Measurements from ENCODE around the gene ADAM29.
"Not testable (repeated sequence)": the region's sequence is repeated elsewhere in the genome, so short reads cannot be mapped to it uniquely, and the experiment has no call there.

Gene ADAM29

DNA sequence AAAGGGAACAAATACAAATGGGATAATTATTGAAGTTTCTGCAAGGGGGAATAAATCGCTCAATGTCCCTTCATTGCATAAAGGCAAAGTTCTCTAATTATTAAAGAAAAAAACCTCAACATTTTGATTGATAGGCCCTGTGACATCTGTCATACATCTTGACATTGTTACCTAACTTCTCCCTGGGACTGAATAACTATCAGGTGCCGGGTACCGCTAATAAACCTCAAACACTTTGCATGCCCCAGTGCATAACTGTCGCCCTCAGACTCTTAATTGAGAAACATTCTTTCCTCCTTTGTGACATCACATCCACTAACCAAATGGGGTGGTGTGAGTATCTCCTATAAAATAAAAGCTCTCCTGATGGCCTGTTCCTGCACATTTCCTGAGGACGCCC lies at the start of gene ADAM29:
Gene ADAM29 (plus strand): TSS at position 301 of the 400 bp plus-strand sequence. CDS start 57,168 bp downstream, outside the sequence.
- DNase-seq (ENCODE audit: low read depth in 1 of 2, low spot score in 1 of 2), result no peak
- no peak for TF ChIP-seq JUND (IDR thresholded peaks at IDR 0.05; ENCODE audit: low read depth)
- in situ Hi-C loops (cut with HindIII; ENCODE audit: low pct_unique_long_range_greater_than_20kb, low sequenced_read_pairs), result no loop called here

DNA sequence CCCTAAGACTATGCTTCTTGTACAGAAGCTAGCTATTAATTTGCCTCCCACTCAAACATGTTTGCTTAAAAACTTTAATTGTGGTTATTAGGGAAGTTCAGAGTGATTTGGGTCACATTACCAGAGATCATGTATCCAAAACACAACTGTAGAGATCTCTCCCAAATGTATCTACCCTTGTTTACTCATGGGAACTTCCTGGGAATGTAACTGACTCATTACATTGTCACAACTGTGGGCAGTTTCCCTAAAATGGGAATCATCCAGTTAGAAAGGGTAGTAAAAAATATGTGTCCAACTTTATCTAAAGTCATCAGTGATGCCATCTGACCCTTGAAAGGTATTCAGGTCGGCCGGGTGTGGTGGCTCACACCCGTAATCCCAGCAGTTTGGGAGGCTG lies 48.8 kb upstream of the ADAM29 start:
- in situ Hi-C loops (cut with HindIII; ENCODE audit: low pct_unique_long_range_greater_than_20kb, low sequenced_read_pairs), result no loop called here
- DNase-seq (ENCODE audit: low read depth in 1 of 2, low spot score in 1 of 2), result no peak
- TF ChIP-seq JUND (IDR thresholded peaks at IDR 0.05; ENCODE audit: low read depth), result no peak

DNA sequence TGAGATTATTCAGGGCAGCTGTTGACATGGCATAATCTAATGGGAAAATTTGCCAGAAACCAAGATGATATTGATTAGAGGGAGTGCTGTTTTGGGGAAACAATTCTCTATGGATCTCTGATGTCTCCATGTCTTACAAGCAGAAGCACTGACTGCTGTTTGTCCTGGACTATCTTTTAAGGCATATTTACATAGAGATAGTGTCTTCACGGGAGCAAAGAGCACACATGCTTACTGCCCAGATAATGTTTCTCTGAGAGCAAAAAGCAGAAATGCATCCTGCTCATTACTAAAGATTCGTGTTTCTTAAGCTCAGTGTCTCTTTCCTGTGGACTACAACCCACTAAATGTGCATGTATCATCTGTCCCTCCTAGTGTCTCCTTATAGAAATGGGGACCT lies 47.8 kb upstream of the ADAM29 start:
- DNase-seq (ENCODE audit: low read depth in 1 of 2, low spot score in 1 of 2), result no peak
- TF ChIP-seq JUND (IDR thresholded peaks at IDR 0.05; ENCODE audit: low read depth), result no peak
- in situ Hi-C loops (cut with HindIII; ENCODE audit: low pct_unique_long_range_greater_than_20kb, low sequenced_read_pairs), result no loop called here

DNA sequence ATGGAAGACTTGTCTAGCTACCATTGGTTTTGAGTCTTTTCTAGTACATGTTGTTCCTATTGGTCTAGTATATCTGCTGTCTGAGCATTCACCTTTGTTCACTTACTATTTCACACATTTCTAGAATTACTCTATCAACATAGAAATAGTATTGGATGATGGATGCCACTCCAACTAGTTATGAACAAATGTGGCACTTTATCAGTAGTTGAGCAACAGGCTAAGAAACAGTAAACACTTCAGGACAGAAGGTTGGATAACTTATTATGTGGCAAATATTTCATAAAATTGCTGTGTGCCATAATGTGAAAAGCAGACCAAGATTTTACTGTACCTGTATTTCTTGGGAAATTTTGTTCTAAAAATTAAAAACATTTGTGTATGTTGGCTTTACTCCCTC lies 46.8 kb upstream of the ADAM29 start:
- no peak for TF ChIP-seq JUND (IDR thresholded peaks at IDR 0.05; ENCODE audit: low read depth)
- in situ Hi-C loops (cut with HindIII; ENCODE audit: low pct_unique_long_range_greater_than_20kb, low sequenced_read_pairs), result no loop called here
- no peak for DNase-seq (ENCODE audit: low read depth in 1 of 2, low spot score in 1 of 2)

DNA sequence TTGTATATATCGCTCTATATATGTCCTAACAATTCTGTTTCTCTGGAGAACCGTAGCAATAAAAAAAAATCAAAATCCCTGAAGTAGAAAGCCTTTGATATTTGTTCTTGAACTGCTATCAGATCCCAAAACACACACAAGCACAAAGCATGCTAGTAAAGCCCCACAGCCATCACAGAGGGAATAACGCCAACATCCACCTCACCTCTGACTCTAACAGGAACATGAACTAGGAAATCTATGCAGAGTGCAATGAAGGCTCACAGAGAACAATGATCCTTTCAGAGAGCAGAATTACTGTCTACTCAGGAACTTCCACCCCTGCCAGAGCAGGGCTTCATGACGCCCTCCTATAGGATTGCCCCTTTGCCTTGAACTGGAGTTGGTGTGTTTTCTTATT lies 45.0 kb upstream of the ADAM29 start:
- in situ Hi-C loops (cut with HindIII; ENCODE audit: low pct_unique_long_range_greater_than_20kb, low sequenced_read_pairs); DNase-seq (ENCODE audit: low read depth in 1 of 2, low spot score in 1 of 2): not testable (repeated sequence)

DNA sequence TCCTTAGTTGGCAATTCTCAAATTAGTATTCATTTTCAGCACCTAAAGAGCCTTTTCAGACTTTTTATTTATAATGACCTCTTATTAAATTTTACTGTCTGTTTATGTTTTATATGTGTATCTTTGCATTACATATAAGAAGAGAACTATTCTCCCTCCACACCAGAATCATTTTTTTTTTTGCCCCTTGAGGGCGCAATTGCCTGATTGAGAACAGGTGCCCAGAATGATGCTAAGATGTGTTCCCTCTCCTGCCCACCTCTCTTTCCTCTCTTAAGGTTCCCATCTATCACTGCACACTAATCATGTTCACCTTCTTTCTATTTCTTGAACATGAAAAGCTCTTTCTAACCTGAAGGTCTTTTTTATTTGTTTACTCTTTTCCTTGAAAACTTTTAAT lies 44.2 kb upstream of the ADAM29 start:
- TF ChIP-seq JUND (IDR thresholded peaks at IDR 0.05; ENCODE audit: low read depth), result no peak
- peak in 1 of 2 experiments; percentile 52 for DNase-seq (ENCODE audit: low read depth in 1 of 2, low spot score in 1 of 2)
- in situ Hi-C loops (cut with HindIII; ENCODE audit: low pct_unique_long_range_greater_than_20kb, low sequenced_read_pairs), result no loop called here

DNA sequence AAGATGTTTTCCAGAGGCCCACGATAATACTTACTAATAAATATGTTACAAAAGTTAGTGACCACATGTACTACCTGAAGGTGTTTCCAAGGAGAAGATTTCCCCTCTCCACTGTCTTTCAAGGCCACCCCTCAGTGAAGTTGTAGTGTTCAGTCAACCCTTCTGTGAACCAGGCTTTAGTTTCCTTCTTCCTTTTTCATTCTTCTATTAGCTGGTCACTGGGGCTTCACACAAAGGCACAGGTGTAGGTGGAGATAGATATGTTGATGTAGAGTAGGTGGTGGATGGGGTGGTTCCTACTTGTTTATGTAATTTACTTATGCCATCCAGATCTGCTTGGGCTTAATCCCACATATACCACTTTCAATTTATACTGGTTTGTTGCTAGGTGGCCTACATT lies 43.3 kb upstream of the ADAM29 start:
- DNase-seq (ENCODE audit: low read depth in 1 of 2, low spot score in 1 of 2), result no peak
- no peak for TF ChIP-seq JUND (IDR thresholded peaks at IDR 0.05; ENCODE audit: low read depth)
- in situ Hi-C loops (cut with HindIII; ENCODE audit: low pct_unique_long_range_greater_than_20kb, low sequenced_read_pairs), result no loop called here

DNA sequence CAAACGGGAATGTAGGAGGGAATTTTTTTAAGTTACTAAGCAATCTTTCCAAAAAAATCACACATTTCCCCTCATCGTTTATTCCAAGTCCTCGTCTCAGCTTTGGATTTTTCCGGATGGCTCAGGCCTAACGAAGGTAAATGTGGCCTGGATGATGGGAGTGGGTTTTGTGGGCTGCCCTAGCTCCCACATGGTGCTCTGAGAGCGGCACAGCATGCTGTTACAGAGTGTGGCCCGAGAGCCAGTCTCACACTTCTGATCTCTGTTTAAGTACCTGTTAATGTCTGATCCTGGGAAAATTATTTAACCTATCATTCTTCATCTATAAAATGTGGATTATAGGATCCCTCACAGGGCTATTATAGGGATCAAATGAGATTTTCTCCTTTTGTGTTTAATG lies 38.2 kb upstream of the ADAM29 start:
- in situ Hi-C loops (cut with HindIII; ENCODE audit: low pct_unique_long_range_greater_than_20kb, low sequenced_read_pairs), result no loop called here
- TF ChIP-seq JUND (IDR thresholded peaks at IDR 0.05; ENCODE audit: low read depth), result no peak
- DNase-seq (ENCODE audit: low read depth in 1 of 2, low spot score in 1 of 2), result no peak

DNA sequence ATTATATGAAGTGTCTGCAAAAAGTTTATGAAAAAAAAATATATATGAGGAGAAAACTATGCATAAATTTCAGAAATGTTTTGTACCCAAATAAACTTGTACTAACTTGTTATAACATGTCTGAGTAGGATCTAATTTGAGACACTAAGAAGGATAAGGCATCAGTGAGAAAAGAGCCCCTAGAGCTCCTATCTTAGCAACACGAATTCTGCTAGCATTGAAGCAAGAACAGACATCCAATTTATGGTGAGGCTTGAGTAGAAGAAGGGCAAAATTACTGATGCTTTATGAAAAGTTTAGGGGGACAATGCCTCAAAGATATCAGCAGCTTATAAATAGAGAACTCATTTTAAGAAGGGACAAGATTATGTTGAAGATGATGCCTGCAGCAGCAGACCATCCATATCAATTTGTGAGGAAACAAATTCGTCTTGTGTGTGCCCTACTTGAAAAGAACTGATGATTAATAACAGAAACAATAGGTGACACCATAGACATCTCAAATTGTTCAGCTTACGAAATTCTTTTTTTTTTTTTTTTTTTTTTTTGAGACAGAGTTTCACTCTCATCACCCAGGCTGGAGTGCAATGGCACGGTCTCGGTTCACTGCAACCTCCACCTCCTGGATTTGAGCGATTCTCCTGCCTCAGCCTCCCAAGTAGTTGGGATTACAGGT lies 35.7 kb upstream of the ADAM29 start:
- no peak for TF ChIP-seq JUND (IDR thresholded peaks at IDR 0.05; ENCODE audit: low read depth)
- no peak for DNase-seq (ENCODE audit: low read depth in 1 of 2, low spot score in 1 of 2)
- in situ Hi-C loops (cut with HindIII; ENCODE audit: low pct_unique_long_range_greater_than_20kb, low sequenced_read_pairs), result no loop called here

DNA sequence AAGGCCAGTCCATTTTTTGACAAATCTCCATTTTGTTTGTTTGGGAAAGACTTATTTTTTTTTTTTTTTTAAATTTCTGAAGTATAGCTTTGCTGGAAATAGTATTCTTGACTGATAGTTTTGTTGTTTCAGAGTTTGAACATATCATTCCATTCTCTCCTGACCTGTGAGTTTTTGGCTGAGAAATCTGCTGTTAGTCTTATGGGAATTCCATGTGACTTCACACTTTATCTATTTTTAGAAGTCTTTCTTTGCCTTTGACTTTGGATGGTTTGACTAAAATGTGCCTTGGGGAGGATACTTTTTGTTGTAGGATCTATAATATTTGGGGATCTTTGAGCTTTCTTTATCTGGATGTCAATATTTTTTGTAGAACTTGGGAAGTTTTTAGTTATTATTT lies 10.7 kb upstream of the ADAM29 start:
- no peak for DNase-seq (ENCODE audit: low read depth in 1 of 2, low spot score in 1 of 2)
- in situ Hi-C loops (cut with HindIII; ENCODE audit: low pct_unique_long_range_greater_than_20kb, low sequenced_read_pairs), result no loop called here
- no peak for TF ChIP-seq JUND (IDR thresholded peaks at IDR 0.05; ENCODE audit: low read depth)

DNA sequence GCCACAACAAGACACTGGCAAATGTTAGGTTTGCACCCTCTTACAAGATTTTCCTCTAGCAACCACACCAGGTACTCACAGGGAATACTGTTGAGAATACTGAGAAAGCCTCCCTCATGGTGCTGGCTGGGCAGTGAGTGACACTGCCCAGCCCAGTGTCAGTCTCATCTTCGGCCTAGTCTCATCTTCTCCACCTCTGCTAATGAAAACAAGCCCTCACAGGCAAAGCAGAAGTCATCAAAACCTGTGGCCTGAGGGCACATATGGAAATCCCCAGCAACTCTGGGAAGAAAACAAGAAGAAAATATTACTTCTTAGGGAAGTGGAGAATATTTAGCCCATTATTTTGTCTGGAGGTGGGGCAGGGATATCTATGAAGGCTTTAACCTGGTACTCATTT lies 7.9 kb upstream of the ADAM29 start:
- no peak for TF ChIP-seq JUND (IDR thresholded peaks at IDR 0.05; ENCODE audit: low read depth)
- in situ Hi-C loops (cut with HindIII; ENCODE audit: low pct_unique_long_range_greater_than_20kb, low sequenced_read_pairs), result no loop called here

DNA sequence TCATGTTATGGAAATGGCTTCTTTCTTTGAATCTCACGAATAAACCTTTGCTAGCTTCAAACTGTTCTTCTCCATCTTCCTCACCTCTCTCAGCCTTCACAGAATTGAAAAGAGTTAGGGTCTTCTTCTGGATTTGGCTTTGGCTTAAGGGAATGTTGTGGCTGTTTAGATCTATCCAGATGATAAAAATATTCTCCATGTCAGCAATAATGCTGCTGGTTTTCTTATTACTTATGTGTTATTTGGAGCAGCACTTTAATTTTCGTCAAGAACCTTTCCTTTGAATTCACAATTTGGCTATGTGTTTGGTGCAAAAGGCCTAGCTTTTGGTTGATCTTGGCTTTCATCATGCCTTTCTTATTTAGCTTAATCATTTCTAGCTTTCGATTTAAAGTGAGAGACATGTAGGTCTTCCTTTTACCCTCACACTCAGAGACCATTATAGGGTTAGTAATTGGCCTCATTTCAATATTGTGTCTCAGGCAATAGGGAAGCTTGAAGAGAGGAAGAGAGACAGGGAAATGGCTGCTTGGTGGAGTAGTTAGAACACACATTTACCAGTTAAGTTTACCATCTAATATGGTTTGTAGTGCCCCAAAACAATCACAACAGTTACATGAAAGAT lies 5.1 kb upstream of the ADAM29 start:
- TF ChIP-seq JUND (IDR thresholded peaks at IDR 0.05; ENCODE audit: low read depth), result no peak
- no peak for DNase-seq (ENCODE audit: low read depth in 1 of 2, low spot score in 1 of 2)
- in situ Hi-C loops (cut with HindIII; ENCODE audit: low pct_unique_long_range_greater_than_20kb, low sequenced_read_pairs), result no loop called here

More for the DNA sequence above, 7.9 kb upstream of the ADAM29 start:
- DNase-seq (ENCODE audit: low read depth in 1 of 2, low spot score in 1 of 2), result no peak

DNA sequence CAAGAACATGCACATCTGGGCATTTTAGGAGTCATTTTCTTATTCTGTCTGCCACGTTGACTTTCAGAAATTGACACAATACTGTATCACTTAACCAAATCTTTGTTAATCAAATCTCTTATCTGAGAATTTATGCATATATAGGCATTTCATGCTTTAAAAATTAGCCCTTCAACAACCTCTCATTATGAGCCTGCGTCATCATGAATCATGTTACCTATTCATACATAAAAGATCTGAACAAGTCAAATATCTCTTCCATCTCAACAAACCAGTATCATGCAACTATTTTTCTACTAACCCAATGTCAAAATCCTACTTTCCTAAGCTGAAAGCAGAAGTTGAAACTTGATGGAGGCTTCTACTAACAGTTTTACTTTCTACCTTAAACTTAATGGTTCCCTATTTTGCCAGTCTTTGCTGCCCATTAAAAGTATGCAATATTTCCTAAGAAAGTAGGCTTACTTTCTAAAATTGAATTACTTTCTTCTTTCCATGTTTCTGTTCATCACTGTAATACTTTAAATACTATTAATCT lies 1.8 kb downstream of the ADAM29 start:
- no peak for TF ChIP-seq JUND (IDR thresholded peaks at IDR 0.05; ENCODE audit: low read depth)
- DNase-seq (ENCODE audit: low read depth in 1 of 2, low spot score in 1 of 2), result no peak
- in situ Hi-C loops (cut with HindIII; ENCODE audit: low pct_unique_long_range_greater_than_20kb, low sequenced_read_pairs), result no loop called here

All from T47D (cell line).